ENCODE results near the gene GAST.
"Not testable (repeated sequence)": the region's sequence is repeated elsewhere in the genome, so short reads cannot be mapped to it uniquely, and the experiment has no call there.

GAST gene, protein sequence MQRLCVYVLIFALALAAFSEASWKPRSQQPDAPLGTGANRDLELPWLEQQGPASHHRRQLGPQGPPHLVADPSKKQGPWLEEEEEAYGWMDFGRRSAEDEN

DNA sequence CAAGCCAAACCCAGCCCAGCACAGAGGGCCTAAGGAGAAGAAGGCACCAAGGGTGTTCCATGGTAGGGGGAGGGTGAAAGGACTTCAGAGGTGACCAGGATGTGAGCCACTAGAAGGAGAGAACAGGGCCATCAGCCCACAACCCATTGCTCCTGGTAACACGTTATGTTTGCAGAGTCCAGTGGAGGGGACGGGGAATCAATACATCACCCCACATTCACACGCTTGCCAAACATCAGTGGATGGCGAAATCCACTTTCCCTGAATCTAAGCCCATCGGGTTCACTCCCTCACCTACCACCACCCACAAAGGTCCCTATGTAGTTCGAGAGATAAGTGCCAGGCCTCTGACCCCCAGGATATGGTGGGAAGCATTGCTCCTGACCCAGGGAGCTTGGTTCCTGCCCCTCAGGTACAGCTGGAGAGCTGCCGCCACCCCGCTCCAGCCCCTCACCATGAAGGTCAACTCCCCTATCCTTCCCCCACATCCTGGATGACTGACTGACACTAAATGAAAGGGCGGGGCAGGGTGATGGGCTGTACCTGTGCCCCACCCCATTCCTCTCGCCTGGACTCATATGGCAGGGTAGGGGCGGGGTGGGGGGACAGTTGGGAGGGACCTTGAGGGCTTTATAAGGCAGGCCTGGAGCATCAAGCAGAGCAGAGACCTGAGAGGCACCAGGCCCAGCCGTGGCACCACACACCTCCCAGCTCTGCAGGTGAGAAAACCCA, at the start of gene GAST:
Gene GAST (plus strand): TSS at position 663 of the 732 bp plus-strand sequence. CDS start 3,106 bp downstream, outside the sequence.
- DNase-seq (ENCODE audit: low read depth) = no peak

DNA sequence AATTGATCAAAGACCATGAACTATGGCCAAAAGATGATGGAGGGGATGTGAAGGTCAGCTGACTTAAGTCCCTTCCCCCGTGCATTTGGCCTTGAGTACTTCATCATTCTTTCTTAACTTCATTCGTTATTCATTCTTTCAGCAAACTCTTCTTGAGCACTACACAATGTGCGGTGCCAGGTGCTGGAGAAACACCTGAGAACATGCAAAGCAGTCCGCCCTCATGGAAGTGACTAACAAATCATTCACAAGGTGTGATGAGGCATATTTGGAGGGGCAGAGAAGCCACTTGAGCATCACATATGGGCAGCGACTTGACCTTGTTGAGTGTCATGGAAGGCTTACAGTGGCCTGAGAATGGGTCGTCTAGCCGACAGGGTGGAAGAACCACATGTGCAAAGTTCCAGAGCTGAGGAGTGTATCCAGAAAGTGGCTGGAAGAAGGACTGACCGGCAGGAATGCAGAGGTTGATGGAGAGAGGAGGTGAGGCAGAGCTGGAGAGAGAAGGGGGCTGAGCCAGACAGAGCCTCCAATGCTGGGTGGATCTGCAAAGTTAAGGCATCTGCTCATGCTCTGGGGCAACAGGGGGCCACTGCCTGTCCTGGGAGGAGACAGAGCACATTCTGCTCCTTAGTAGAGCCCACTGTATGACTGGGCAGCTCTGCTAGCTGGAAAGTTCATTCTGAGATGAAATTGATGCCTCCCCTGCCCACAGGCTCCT, 48.5 kb upstream of the GAST start:
- no peak for DNase-seq (ENCODE audit: low read depth)

DNA sequence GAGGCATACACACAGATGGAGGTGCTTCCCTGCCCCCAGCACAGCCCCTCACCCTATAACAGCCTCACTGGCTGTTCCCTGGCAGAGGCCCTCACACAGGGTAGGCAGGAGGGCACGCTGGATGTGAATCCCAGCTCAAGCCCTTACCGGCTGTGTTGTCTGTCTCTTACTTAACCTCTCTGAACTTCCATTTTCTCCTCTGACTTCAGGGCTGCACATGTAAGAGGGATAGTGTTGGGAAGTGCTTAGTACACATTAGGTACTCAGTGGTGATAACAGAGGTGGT, 48.0 kb upstream of the GAST start:
- no peak for DNase-seq (ENCODE audit: low read depth)

DNA sequence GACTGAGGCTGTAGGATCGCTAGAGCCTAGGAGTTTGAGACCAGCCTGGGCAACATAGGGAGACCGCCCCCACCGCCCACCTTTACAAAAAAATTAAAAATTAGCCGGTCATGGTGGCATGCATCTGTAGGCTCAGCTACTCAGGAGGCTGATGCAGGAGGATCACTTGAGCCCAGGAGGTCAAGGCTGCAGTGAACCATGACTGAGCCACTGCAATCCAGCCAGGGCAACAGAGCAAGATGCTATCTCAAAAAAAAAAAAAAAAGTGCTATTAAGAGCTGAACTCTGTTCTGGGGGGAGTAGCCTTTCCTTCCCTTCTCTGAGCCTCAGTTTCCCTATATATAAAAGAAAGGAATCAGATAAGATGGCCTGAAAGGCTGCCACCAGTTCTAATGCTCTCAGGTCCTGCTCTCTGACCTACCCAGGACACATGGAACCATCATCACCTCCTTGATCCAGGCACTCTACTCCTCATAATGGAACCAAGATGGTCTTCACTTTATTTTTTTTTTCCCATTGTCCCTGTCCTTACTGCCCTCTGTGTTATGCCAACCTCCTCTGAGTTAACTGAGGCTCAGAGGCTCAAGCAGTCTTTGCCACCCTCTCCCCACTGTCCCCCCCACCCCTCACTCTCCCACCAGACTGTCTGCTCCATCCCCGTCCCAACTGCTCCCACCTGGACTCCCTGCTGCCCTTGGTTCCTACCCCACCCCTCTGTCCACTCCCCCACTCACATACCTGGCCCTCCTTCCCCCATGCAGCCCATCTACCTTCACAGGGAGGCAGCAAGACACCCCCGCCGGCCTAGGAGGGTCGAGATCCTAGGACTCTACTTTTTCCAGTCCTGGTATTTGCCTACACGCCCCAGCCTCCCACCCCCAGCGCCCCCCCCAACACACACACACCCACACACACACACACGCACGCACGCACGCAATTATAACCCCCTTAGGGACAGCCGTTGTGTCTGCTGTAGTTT, 47.3 kb upstream of the GAST start:
- no peak for DNase-seq (ENCODE audit: low read depth)

DNA sequence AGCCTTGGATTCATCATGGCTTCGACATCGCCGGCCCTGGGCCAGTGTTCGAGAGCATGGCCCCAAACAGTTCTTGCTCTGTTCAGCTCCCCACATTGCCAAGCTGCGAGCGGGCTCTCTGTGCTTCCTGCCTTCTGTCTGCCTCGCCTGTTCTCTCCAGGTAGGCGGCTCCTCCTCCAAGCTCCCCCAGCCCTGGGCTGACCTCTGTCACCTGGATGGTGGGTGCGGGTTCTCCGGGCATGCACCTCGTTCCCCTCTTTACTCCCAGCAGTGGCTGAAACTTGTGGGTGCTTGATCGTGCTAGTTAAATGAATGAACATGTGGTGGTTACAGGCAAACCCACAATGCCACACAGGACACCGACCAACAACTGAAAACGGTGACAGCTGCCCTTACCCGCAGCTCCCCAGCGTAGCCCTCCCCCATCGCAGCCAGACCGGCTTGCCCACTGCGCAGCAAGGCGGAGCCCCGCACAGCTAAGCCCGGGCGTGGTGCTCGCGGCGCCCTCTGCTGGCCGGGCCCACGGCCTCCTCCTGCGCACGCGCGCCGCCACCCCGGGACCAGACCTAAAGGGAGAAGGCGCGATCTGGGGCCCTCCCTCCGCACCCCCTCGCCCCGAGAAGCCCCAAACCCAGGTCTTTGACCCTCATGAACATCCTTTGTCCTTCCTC, 46.4 kb upstream of the GAST start:
- DNase-seq (ENCODE audit: low read depth) = peak; percentile 88

DNA sequence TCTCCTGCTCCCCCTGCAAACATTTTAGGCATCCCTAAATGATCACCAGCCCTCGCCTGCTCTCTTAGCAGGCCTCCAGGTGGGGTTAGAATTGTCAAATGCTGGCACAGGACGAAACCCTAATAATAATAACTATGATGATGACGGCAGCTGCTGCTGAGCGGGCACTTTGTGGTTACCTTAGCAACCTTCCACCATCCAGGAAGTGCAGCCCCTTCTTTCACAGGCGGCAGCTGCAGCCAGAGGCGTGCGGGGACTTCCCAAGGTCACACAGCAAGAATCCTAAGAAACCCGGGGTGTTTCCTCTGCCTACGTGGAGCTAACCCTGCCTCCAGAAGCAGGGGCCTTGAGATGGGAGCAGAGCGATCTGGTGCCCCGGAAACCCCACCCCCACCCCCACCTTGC, 45.9 kb upstream of the GAST start:
- DNase-seq (ENCODE audit: low read depth) = peak; percentile 64

DNA sequence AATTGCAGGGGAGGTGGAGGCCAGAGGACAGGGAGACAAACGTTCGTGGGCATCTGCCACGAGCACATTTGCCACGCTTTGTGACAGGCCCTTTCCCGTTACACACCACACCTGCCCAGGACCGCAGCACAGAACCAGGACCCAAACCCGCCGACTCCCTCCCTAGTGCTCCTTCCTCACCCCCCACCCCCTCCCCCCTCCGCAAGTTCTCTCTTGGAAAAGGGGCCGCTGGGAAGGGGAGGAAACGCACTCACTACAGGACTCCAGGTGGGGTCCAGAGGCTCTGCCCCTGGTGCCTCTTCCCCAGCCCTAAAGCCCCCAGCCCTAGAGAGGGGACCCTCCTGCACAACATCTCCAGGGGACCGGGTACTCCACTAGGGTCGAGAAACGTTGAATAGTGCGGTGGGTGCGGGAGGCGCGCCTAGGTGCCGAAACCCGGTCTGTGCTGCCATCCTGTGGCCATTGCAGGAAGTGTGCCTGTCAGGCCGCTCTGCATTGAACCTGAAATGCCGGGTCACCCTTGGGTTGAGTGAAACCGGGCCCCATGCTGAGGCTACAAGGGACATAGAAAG, 45.3 kb upstream of the GAST start:
- DNase-seq (ENCODE audit: low read depth) = peak; percentile 83

DNA sequence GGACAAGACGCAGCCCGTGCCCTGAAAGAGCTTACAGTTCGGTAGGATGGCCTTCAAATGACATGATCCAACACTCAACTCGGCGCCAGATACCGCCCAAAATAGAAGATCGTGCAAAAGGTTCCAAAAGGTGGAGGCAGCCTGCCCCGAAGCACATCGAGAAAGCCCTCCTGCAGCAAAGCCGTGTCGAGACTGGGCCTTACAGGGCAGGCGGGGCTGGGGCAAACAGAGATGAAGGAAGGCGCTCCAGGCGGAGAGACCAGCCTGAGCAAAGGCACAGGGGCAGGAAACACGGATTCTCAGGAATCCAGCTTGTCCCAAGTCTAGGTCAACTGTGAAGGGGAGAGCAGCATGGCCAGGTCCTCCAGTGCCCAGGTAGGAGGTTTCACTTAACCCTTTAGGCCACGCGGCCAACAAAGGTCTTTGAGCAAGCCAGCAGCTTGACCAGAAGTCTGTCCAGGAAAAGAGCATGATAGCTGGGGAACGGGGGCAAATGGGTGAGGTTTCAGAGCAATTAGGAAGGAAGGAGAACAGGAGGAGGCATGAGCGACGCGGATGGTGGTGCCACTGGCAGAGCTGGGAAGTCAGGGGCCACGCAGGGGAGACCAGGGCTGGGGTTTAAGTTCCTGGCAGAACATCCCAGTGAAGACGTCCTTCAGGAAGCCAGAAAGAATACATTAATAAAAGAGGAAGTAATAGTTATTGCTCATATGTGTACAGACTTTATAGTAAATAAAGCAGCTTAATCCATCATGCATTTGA, 44.7 kb upstream of the GAST start:
- DNase-seq (ENCODE audit: low read depth) = no peak

DNA sequence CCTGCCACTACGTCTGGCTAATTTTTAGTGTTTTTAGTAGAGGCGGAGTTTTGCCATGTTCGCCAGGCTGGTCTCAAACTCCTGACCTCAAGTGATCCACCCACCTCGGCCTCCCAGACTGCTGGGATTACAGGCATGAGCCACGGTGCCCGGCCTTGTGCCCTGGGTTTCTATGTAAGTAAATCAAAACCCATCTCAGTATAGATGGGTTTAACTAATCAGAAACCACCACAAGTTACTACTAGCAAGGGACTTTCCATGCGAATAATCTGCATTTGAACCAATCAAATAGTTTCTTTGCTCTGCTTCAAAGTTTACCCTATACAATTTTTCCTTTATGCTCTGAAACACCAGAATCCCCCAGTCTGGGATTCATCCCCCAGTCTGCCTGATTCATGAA, 40.0 kb upstream of the GAST start:
- DNase-seq (ENCODE audit: low read depth) = no peak

DNA sequence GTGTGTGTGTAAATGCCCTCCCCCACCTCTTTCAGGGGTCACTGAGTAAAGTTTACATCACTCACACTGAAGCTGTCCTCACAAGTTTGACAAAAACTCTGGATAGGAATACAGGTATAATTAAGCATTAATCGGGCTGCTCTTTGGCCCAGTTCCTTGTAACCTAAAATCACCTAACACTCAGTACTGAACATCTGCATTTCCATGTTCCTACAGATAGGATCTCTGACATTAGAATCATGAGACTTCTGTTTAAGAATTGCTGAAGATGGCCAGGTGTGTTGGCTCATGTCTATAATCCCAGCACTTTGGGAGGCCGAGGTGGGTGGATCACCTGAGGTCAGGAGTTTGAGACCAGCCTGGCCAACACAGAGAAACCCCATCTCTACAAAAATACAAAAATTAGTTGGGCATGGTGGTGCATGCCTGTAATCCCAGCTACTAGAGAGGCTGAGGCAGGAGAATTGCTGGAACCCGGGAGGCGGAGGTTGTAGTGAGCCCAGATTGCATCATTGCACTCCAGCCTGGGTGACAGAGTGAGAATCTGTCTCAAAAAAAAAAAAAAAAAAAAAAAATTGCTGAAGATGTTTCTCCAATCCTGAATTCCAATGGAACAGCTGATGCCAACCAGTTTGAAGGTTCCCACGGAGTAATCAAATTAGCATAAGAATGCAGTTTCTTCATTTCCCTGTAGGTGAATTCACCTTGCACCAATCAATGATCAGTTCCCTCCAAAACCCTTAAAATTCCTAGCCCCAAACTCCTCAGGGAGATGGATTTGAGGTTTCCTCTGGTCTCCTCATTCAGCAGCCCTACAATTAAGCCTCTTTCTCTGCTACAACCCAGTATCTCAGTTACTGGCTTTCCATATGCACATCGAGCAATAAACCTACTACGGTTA, 36.7 kb upstream of the GAST start:
- not testable (repeated sequence) for DNase-seq (ENCODE audit: low read depth)

DNA sequence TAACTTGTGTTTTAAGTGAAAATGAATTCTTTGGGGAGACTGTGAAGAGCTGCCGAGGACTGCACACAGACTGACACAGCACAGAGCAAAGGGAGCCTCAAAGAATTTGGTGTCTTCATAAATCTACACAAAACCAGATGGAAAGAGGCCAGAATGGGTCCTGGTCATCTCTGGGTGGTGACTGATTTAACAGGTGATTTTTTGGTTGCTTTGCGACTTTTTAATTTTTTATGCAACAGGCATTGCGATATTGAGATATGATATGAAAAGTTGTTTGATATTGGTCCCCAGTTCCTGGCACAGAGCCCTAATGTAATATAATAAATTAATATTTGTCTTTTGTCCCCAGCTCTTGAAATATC, 36.1 kb upstream of the GAST start:
- DNase-seq (ENCODE audit: low read depth) = no peak

DNA sequence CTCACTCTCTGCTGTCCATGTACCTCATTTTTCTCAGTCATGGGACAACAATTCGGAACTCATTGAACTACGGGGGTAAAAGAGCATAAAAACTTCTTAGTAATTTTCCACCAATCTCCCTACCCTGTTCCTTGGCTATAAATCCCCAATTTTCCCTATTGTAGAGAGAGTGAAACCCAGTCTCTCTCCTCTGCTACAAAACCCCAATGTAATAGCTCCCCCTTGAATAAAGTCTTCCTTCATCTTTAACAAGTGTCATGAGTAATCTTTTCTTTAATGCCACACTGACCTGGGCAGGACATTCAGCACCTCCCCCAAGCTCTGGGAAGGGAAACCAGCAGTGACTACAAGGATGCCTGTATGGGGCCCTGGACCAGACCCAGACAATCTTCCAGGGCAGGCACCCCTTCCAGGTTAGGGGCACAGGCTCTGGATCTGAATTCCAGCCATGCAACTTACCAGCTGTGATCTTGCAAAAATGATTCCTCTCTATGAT, 33.7 kb upstream of the GAST start:
- DNase-seq (ENCODE audit: low read depth) = no peak

DNA sequence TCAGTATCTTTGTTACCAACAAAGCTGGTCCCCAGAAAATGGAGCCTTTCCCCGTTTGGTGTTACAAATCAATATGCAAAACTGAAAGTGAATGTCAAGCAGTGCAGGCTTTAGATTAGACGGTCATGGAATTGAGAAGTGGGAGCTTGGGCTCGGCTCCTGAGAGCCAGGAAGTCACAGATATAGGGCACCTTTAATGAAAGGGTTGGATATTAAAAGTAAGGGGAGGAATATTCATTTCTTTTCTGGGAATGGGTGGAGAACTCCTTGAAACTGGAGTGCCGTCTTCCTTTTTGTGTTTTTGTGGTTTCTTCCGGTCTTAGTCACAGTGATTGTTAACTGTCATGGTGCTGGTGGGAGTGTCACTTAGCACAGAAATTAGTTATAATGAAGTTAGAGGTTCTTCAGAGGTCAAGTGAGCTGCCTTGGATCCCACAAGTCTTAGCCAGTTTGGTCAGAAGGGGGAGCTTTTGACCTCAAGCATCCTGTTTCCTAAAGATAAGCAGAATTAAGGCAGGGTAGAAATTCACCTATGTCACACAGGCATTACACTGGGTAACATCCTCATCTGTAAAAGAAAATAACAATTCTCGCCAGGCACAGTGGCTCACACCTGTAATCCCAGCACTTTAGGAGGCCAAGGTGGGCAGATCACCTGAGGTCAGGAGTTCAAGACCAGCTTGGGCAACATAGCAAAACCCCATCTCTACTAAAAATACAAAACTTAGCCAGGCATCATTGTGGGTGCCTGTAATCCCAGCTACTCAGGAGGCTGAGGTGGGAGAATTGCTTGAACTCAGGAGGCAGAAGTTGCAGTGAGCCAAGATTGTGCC, 33.0 kb upstream of the GAST start:
- DNase-seq (ENCODE audit: low read depth) = peak; percentile 55

DNA sequence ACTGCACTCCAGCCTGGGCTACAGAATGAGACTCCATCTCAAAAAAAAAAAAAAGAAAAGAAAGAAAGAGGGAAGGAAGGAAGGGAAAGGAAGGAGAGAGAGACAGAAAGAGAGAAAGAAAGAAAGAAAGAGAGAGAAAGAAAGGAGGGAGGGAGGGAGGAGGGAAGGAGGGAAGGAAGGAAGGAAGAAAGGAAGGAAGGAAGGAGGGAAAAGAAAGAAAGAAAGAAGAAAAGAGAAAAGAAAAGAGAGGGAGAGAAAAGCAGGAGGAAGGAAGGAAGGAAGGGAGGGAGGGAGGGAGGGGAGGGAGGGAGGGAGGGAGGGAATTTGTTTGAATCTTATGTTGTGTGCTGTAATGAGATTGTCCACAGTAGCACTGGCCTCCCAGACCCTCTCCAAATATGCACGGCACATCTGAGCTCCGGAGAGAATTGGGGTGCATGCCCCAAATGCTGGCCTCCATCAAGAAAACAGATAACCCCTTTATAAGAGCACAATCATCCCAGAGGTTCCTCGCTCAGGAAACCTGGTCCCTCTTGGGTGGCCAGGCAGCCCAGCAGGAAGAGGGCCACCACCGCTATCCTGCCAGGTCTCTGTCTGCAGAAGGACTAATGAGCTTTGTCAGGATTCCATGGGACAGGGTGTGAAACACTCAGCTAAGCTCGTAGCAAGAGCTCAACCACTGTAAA, 32.2 kb upstream of the GAST start:
- no peak for DNase-seq (ENCODE audit: low read depth)

DNA sequence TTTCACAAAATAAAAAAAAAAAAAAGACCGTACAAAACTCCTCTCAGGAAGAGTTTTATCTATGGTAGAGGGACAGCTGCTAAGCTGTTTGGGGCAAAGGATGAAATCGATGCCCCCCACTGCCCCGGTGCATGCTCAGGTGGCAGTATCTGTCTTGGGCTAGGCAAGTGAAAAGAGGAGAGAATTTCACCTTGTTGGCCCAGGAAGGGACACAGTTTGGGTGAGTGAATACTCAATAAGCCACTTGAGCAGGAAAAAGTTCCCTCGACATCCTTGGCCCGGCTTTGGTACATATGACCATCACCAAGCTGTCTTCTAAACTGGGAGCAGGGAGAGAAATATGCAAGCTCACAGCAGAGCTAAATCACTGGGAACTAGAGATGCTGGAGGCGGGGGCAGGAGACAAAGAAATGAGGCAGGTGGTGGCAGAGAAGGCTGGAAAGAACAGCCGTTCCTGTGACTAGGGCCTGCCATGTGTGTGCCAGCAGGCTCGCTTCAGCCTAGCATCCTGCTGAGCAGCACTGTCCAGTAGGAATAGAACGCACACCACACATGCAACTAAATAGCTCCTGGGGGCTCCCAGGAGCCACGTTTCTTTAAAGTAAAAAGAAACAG, 31.6 kb upstream of the GAST start:
- no peak for DNase-seq (ENCODE audit: low read depth)

DNA sequence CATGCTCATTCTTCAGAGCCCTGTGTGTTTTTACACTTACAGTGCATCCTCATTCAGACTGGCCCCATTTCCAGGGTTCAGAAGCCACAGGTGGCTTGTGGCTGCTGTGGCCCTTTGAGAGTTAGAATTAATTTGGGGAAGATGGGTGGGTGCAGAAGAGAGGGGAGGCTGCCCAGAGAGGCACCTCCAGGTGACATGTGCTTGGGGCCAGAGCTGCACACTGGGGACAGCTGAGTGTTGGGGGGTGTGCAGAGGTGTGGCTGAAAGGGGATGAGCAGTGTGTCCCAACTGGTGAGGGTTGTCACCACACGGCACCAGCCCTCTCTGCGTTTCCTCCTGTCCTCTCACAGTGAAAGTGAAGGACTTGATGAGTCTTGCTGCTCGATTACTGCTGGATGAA, 30.4 kb upstream of the GAST start:
- DNase-seq (ENCODE audit: low read depth) = no peak

DNA sequence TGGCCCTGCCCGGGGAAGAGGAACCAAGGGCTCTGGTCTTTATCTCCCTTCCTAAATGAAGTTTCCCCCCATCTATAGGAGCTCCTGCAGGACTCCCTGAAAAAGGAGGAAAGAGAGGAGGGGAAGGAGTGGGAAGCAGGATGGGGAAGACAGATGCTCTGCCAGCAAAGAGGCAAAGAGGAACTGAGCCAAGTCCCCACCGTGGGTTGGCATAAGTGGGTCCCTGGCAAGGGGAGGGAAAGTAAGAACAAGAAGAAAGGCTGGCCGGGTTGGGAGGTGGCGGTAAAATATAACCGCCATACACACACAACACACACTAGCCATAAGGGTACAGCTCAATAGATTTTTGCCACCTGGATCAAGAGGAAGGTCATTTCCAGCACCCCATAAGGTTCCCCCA, 29.5 kb upstream of the GAST start:
- DNase-seq (ENCODE audit: low read depth) = no peak
